Activated T-cell treated with anti-CD3 and anti-CD28 coated beads for 4 hours (primary cell): Measurements from ENCODE around the gene NFASC.

Experiments used
- DNase-seq: peaks from one replicate; pipeline ENCODE4 v3.0.0-alpha.2; 2020

Gene NFASC

DNA sequence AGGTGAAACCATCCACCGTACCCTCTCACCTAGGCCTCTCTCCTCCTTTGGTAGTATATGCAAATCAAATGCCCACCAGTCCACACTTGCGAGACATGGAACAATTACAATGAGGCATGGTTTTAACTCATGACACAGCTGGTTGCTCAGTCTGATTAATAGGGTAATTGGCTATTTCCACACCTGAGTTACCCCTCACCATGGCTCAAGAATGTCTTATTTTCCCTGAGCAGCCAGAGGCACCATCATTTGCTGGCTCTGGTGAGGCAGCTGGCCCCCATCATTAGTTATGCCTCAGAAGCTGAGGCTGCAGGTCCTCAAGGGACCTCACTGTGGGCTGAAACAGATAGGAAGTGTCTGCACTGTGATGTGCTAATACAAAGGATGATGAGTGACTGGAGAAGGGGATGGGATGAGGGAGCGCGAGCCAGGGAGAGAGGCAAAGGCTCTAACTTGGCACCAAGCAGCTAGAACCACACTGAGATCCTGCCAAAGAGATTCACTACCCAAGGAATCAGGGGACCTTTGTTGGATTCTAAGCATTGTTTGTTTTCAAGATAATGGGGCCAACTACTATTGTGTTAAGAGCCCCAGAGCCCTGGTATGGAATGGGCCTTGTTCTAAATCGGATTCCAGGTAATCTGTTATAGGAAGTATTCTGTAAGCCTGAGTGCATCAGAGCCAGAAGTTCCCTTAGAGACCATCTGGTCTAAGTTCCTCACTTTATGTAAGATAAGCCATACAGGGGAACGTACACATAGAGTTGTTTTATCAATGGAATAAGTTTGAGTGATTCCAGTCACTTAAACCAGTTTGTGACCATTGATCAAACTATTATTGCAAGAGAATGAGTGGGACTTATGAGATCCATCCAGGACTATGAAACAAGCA is 92.3 kb downstream of the NFASC start:
- no peak for DNase-seq

DNA sequence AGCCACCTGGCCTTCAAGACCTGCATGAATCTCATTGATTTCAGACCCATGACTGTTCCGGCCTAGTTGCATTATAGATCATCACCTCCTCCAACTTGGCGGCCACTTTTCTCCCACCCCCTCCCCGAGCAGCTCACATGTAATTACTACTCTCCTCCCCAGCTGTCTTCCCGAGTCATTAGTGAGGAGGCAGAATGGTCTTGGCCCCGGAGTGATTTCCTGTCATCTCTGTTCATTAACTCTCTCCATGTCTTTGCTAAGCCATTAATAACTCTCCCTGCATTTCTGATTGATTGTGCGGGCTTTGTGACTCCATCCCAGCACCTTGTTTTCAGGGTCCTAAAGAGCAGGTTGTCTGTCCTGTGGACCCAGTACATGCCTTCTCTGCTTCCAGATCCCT is 96.8 kb downstream of the NFASC start:
- no peak for DNase-seq

- no peak for DNase-seq
Measured at GRCh38 chr1:204968135-204968534, 97.5 kb downstream of the NFASC start.

- DNase-seq = no peak
Measured at GRCh38 chr1:204968951-204969350, 98.3 kb downstream of the NFASC start.

DNA sequence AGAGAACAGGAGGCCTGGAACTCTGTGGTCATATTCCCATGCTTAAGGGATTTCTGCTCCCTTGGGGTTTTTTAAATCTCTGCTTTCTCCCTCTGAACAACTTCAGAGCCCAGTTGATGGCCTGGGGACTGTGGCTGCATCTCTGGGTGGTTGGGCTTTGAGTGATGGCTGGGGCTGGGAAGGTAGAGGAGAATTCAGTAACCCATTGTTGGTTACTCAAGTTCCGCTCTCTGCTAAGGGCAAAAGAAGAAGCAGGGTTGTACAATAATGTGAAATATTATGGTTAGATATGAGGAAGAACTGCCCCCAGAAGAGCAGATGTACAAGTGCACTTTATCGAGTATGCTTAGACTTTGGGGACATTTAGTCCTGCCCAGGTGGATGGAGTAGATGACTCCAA is 100.3 kb downstream of the NFASC start:
- no peak for DNase-seq

DNA sequence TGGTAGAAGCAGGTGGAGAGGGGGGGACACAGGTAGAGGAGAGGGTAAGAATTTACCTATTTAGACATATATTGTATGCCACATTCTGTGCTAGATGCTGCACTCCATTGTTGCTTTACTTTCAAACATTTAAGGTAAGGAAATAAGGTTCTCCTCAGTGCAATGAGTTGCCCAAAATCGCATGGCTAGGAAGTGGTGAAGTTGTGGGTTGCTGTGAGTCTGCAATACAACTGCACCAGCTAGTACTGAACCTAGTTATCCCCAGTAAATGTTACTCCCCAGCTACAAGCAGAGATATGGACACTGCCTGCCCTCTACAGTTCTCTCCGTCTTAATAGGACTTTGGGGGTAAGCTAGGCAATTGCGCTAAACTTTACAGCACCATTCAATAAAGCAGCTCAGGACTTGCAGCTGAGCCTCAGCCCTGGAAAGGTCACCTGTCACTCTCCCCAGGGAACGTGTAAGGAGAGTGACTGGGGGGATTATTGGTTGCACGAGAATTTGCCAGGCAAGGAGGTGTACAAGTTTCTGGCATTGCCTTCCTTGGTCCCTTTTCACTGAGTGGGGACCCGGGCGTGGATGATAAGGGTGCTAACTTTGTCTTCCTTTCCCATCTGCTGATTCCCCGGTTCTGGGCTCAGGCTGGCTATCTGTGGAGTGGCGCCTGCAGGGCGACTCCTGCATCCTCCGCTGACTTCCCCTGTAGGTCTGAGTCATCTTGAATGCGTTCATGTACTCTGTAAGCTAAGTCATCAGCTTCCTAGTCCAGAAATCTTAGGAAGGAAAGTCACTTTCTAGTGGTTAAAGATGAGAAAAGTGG is 101.1 kb downstream of the NFASC start:
- DNase-seq = no peak

GRCh38 chr1:204972426-204972825 is 101.8 kb downstream of the NFASC start:
- DNase-seq = no peak

DNA sequence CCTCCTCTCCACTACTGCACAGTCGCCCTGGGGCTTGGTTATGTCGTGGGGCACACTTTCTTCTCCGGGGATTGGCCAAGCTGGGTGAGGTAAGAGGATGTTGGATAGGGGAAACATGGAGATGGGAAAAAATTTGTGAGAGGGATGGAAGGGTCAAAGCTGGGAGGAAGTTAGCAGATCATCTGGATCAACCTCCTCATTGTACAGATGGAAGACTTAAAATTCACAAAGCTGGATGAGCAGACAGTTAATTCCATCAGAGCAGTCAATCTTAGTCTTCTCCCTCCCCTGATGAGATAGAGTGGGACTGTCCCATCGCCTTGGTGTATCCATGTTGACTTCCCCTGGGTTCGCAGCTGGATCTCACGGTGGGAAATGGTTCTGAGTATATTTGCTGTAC is 102.8 kb downstream of the NFASC start:
- no peak for DNase-seq

DNA sequence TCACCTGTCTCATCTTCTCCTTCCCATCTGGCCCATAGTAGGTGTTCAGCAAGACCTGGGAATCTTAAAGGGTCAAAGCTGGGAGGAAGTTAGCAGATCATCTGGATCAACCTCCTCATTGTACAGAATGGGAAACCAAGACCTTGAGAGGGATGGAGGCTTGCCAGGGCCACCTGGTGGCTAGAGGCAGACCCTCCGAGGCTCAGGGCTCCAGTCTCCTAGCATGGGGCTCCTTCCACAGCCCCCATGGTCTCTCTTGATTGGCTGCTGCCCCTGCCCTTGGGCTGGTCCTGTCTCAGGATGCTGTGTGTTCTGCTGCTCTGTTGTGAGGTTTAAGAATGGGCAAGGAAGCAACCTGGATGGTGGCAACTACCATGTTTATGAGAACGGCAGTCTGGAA is 103.7 kb downstream of the NFASC start:
- no peak for DNase-seq

- DNase-seq = no peak
Measured at GRCh38 chr1:204975021-204975420, 104.4 kb downstream of the NFASC start.

GRCh38 chr1:204975568-204976235 is 105.0 kb downstream of the NFASC start:
- DNase-seq = peak; percentile 40

- no peak for DNase-seq
Measured at GRCh38 chr1:204976646-204977045, 106.0 kb downstream of the NFASC start.

DNA sequence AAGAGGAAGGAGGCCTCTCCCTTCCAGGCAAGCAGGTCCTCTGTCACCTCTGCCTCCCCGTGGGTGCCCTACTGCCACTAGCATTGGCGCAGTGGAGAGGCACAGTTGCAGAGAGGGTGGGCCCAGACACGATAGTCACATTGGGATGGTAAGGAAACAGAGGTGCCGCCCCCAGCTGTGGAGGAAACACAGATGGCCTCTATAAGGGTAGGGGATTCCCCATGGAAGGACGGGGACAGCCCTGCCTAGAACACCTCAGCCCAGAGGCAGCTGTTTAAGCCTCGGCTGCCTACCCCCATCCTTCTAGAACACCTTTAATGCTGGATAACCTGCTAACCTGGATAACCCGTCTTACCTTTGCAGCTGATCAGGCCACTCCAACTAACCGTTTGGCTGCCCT is 106.7 kb downstream of the NFASC start:
- DNase-seq = no peak

DNA sequence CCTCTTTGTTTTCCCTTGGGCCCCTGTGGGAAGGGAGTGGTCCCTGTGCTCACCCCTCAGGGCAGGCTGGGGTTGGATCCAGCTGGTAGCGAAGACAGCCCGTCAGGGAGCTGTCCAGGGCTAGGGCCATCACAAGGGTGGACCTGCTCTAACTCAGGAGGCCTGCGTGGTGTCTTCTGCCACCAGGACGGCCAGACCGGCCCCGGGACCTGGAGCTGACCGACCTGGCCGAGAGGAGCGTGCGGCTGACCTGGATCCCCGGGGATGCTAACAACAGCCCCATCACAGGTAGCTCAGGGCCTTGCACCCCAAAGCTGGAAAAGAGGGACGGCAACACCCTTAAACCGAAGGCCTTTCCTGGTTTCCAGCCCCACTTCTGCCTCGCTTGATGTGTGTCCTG is 108.1 kb downstream of the NFASC start:
- DNase-seq = no peak

DNA sequence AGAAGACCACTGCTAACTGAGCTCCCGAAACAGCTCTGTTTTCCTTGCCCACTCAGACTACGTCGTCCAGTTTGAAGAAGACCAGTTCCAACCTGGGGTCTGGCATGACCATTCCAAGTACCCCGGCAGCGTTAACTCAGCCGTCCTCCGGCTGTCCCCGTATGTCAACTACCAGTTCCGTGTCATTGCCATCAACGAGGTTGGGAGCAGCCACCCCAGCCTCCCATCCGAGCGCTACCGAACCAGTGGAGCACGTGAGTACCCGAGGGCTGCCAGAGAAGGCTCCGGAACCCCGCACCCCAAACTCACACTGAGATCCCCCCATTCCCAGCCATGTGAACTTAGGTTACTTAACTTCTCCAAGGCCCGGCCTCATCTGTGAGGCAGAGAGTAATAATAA is 108.6 kb downstream of the NFASC start:
- DNase-seq = no peak

- DNase-seq = no peak
Measured at GRCh38 chr1:204979891-204980649, 109.4 kb downstream of the NFASC start.

DNA sequence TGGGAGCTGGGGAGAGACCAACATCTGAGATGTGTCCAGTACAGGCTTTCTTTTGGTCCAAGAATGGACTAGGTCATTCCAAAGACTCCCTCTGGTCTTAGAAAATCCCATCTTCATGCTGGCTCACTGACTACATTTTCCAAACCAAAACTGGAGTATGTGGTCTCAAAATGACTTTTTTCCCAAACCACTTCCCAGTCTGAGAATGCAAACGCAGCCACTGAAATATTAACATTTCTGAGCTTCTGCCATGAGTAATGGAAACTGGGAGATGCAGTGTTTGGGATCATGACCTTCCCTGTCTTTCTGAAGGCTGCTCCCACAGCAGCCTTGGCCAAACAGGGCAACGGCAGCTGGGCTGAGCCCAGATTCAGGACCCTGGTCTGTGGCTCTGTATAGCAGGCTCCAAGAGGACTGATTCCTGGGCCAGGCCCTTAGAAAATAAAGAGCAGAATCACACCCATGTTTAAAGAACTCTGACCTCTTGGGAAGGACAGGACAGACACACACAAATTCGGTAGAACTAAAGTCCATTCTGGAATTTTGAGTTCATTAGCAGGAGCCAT is 110.3 kb downstream of the NFASC start:
- DNase-seq = no peak

GRCh38 chr1:204983136-204983535 is 112.5 kb downstream of the NFASC start:
- no peak for DNase-seq

DNA sequence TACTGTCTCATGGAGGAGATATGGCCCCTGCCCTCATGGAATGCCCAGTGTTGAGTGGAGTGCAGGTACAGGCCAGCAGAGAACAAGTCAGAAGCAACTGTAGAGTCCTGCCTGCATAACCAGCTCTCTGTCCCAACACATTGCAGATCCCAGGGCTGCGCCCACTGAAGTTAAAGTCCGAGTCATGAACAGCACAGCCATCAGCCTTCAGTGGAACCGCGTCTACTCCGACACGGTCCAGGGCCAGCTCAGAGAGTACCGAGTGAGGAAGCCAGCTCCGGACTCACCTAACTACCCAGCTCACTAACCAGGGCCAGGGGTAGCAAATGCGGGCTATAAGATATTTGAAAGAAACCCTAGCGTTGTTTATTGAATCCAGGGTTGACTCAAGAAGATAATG is 113.2 kb downstream of the NFASC start:
- DNase-seq = no peak

DNA sequence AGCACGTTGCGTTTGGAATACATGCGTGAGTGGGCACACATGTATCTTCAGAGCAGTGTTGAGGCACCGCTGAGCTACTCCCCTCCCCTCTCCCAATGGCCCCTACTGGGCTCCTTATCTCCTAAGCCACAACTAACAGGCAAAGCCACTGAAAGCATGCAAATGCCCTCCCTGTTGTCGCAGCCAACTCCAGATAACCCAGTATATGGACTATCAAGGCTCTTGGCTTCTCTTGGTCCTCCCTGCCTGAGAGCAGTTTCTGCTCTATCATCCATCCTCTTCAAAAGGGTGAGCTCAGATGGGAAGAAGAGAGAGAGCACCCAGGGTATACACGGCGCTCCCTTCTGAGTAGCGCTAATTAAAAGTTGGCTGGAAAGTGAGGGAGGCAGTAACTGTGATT is 113.8 kb downstream of the NFASC start:
- no peak for DNase-seq

GRCh38 chr1:204986181-204986580 is 115.5 kb downstream of the NFASC start:
- no peak for DNase-seq

GRCh38 chr1:204987689-204988088 is 117.0 kb downstream of the NFASC start:
- DNase-seq = no peak
